ENCODE measurements around the gene LACRT. TPM values are rescaled to one million over a fixed set of nuclear protein-coding genes. Genes with fewer than 3 reads are reported as not detected.

The LACRT gene
- total RNA-seq, 3 donors from 2014 or later, result not detected

- intact Hi-C loops (cut with DNase I, micrococcal nuclease), result no loop called here
- no peak for TF ChIP-seq CTCF (IDR thresholded peaks at IDR 0.05)
- H3K4me1 ChIP-seq (ENCODE audit: low read depth), result no peaks in the 10 kb centered on the region
- no peak for ATAC-seq
- DNase-seq, result no peak
- H3K36me3 ChIP-seq (ENCODE audit: low read depth), result no peaks in the 10 kb centered on the region
- no peak overlapping the region for H3K4me3 ChIP-seq
- H3K9me3 ChIP-seq, result peaks cover 4% of the 10 kb centered on the region
Observed at GRCh38 chr12:54631988-54632728, 2.5 kb downstream of the LACRT start.

GRCh38 chr12:54631551-54631950 lies 3.1 kb downstream of the LACRT start:
- ATAC-seq, result no peak
- TF ChIP-seq CTCF (IDR thresholded peaks at IDR 0.05), result no peak
- Histone ChIP-seq H3K9me3 (peaks cover 4% of the 10 kb centered on the region), H3K36me3 (ENCODE audit: low read depth) (no peaks in the 10 kb centered on the region), H3K4me3 (no peak overlapping the region), H3K4me1 (ENCODE audit: low read depth) (no peaks in the 10 kb centered on the region)
- DNase-seq, result no peak
- intact Hi-C loops (cut with DNase I, micrococcal nuclease), result no loop called here

- intact Hi-C loops (cut with DNase I, micrococcal nuclease), result no loop called here
- H3K36me3 ChIP-seq (ENCODE audit: low read depth), result no peaks in the 10 kb centered on the region
- TF ChIP-seq CTCF (IDR thresholded peaks at IDR 0.05), result no peak
- H3K9me3 ChIP-seq, result peaks cover 4% of the 10 kb centered on the region
- no peak overlapping the region for H3K4me3 ChIP-seq
- no peak for ATAC-seq
- DNase-seq, result no peak
- no peaks in the 10 kb centered on the region for H3K4me1 ChIP-seq (ENCODE audit: low read depth)
Observed at GRCh38 chr12:54629925-54630324, 4.8 kb downstream of the LACRT start.

GRCh38 chr12:54628186-54628846 lies 6.4 kb downstream of the LACRT start:
- Histone ChIP-seq H3K4me1 (ENCODE audit: low read depth) (no peaks in the 10 kb centered on the region), H3K4me3 (no peak overlapping the region), H3K9me3 (peaks cover 4% of the 10 kb centered on the region), H3K36me3 (ENCODE audit: low read depth) (no peaks in the 10 kb centered on the region)
- no peak for ATAC-seq
- intact Hi-C loops (cut with DNase I, micrococcal nuclease), result no loop called here
- DNase-seq, result no peak
- no peak for TF ChIP-seq CTCF (IDR thresholded peaks at IDR 0.05)

GRCh38 chr12:54627304-54627703 lies 7.4 kb downstream of the LACRT start:
- Histone ChIP-seq H3K9me3 (peaks cover 4% of the 10 kb centered on the region), H3K4me3 (no peak overlapping the region), H3K4me1 (ENCODE audit: low read depth) (no peaks in the 10 kb centered on the region), H3K36me3 (ENCODE audit: low read depth) (no peaks in the 10 kb centered on the region)
- intact Hi-C loops (cut with DNase I, micrococcal nuclease), result no loop called here
- no peak for ATAC-seq
- DNase-seq, result no peak
- no peak for TF ChIP-seq CTCF (IDR thresholded peaks at IDR 0.05)
